ENCODE data around the gene ELFN1. TPM values are rescaled to one million over a fixed set of nuclear protein-coding genes. Genes with fewer than 3 reads are reported as not detected.
"Not testable (repeated sequence)": the region's sequence is repeated elsewhere in the genome, so short reads cannot be mapped to it uniquely, and the experiment has no call there.

The ELFN1 gene
- total and polyA plus RNA-seq, 2 donors, result 0.91 to 2.6 TPM

DNA sequence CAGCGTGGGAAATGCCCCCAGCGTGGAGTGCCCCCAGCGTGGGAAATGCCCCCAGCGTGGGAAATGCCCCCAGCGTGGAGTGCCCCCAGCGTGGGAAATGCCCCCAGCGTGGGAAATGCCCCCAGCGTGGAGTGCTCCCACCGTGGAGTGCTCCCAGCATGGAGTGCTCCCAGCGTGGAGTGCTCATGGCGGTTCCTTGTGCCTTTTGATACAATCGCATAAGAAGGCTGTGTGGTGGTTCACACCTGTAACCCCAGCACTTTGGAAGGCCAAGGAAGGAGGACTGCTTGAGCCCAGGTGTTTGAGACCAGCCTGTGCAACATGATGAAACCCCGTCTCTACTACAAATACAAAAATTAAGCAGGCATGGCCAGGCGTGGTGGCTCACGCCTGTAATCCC is 93.8 kb downstream of the ELFN1 start:
- not testable (repeated sequence) for H3K4me1 ChIP-seq (ENCODE audit: control insufficient read depth in 2 of 2, insufficient read depth in 2 of 2, low read length in 2 of 2); DNase-seq (ENCODE audit: low read depth in 6 of 9, low spot score in 9 of 9); H3K27ac ChIP-seq (ENCODE audit: low read depth in 1 of 2, low read length in 1 of 2); H3K4me3 ChIP-seq (ENCODE audit: low read length in 2 of 2); H3K27me3 ChIP-seq (ENCODE audit: control insufficient read depth in 2 of 2, insufficient read depth in 1 of 2, low read length in 1 of 2); H3K36me3 ChIP-seq (ENCODE audit: control insufficient read depth in 2 of 2, insufficient read depth in 2 of 2, low read length in 1 of 2)
- peaks cover 3 to 31% of the 10 kb centered on the region in 2 donors for H3K9me3 ChIP-seq (ENCODE audit: control insufficient read depth in 2 of 2, insufficient read depth in 1 of 2, low read length in 1 of 2)
- 98% methylated on average over 11 of the region's 15 CpGs for WGBS

DNA sequence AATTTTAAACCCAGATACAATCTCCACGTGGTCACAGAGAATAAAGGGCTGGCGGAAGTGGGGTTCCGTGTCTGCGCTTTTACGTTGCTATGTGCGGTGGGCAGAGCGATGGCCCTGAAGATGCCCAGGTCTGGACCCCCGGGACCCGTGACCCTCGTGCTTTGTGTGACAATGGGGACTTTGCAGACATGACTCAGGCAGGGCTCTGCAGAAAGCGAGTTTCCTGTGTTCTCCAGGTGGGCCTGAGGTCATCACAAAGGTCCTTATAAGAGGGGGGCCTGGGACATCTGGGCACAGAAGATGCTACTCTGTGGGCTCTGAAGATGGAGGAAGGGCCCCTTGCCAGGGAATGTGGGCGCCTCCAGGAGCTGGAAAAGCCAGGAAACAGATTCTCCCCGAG is 95.3 kb downstream of the ELFN1 start:
- 91% methylated on average over 13 of the region's 13 CpGs for WGBS
- no peaks in the 10 kb centered on the region for H3K27me3 ChIP-seq (ENCODE audit: control insufficient read depth in 2 of 2, insufficient read depth in 1 of 2, low read length in 1 of 2)
- no peak overlapping the region for H3K4me3 ChIP-seq (ENCODE audit: low read length in 2 of 2)
- no peaks in the 10 kb centered on the region for H3K36me3 ChIP-seq (ENCODE audit: control insufficient read depth in 2 of 2, insufficient read depth in 2 of 2, low read length in 1 of 2)
- DNase-seq (ENCODE audit: low read depth in 6 of 9, low spot score in 9 of 9), result no peak
- no peaks in the 10 kb centered on the region for H3K4me1 ChIP-seq (ENCODE audit: control insufficient read depth in 2 of 2, insufficient read depth in 2 of 2, low read length in 2 of 2)
- no peak overlapping the region for H3K27ac ChIP-seq (ENCODE audit: low read depth in 1 of 2, low read length in 1 of 2)
- peaks cover 3 to 36% of the 10 kb centered on the region in 2 donors for H3K9me3 ChIP-seq (ENCODE audit: control insufficient read depth in 2 of 2, insufficient read depth in 1 of 2, low read length in 1 of 2)

DNA sequence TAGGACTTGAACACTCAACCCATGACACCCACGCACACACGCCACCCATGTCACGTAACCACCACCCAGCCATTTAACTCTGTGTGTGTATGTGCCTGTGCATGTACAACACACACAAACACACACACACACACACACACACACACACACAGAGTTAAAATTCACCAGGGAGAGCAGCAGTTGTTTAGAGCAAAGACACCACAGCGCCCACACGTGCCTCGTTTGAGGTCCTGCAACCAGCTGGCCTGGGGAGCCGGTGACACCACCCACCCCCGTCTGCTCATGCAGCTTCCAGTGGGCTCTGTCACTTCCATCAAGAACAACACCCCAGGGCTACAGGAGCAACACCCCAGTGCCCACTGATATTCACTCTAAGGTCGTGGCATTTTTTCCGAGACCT is 97.4 kb downstream of the ELFN1 start:
- no peak overlapping the region for H3K4me3 ChIP-seq (ENCODE audit: low read length in 2 of 2)
- H3K9me3 ChIP-seq (ENCODE audit: control insufficient read depth in 2 of 2, insufficient read depth in 1 of 2, low read length in 1 of 2), result peaks cover 3 to 31% of the 10 kb centered on the region in 2 donors
- no peak overlapping the region for H3K27ac ChIP-seq (ENCODE audit: low read depth in 1 of 2, low read length in 1 of 2)
- H3K27me3 ChIP-seq (ENCODE audit: control insufficient read depth in 2 of 2, insufficient read depth in 1 of 2, low read length in 1 of 2), result no peaks in the 10 kb centered on the region
- no peaks in the 10 kb centered on the region for H3K4me1 ChIP-seq (ENCODE audit: control insufficient read depth in 2 of 2, insufficient read depth in 2 of 2, low read length in 2 of 2)
- no peak for DNase-seq (ENCODE audit: low read depth in 6 of 9, low spot score in 9 of 9)
- 68% methylated on average over 10 of the region's 10 CpGs for WGBS
- no peaks in the 10 kb centered on the region for H3K36me3 ChIP-seq (ENCODE audit: control insufficient read depth in 2 of 2, insufficient read depth in 2 of 2, low read length in 1 of 2)

DNA sequence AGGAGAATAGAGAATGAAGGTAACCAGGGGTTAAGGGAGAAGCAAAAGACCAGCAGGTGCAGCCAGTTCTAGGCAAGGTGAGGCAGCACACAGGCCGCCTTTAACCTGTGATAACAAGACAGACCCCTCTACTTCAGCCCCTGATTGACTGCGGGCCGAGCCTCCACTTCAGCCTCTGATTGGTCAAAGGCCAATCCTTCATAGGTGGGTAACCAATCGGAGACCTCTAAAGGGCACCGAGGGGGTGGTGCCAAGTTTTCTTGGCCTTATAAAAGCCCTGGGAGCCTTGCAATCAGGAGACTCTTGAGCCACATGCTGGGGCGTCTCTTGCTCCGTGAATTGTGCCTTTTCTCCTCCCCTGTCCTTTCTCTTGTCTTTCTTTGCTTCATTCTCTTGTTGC is 98.8 kb downstream of the ELFN1 start:
- WGBS, result 95% methylated on average over 7 of the region's 7 CpGs
- Histone ChIP-seq H3K9me3 (ENCODE audit: control insufficient read depth in 2 of 2, insufficient read depth in 1 of 2, low read length in 1 of 2) (peaks cover 0 to 18% of the 10 kb centered on the region in 2 donors), H3K4me1 (ENCODE audit: control insufficient read depth in 2 of 2, insufficient read depth in 2 of 2, low read length in 2 of 2) (no peaks in the 10 kb centered on the region), H3K4me3 (ENCODE audit: low read length in 2 of 2) (no peak overlapping the region), H3K27me3 (ENCODE audit: control insufficient read depth in 2 of 2, insufficient read depth in 1 of 2, low read length in 1 of 2) (no peaks in the 10 kb centered on the region), H3K36me3 (ENCODE audit: control insufficient read depth in 2 of 2, insufficient read depth in 2 of 2, low read length in 1 of 2) (no peaks in the 10 kb centered on the region), H3K27ac (ENCODE audit: low read depth in 1 of 2, low read length in 1 of 2) (no peak overlapping the region)
- DNase-seq (ENCODE audit: low read depth in 6 of 9, low spot score in 9 of 9), result no peak

DNA sequence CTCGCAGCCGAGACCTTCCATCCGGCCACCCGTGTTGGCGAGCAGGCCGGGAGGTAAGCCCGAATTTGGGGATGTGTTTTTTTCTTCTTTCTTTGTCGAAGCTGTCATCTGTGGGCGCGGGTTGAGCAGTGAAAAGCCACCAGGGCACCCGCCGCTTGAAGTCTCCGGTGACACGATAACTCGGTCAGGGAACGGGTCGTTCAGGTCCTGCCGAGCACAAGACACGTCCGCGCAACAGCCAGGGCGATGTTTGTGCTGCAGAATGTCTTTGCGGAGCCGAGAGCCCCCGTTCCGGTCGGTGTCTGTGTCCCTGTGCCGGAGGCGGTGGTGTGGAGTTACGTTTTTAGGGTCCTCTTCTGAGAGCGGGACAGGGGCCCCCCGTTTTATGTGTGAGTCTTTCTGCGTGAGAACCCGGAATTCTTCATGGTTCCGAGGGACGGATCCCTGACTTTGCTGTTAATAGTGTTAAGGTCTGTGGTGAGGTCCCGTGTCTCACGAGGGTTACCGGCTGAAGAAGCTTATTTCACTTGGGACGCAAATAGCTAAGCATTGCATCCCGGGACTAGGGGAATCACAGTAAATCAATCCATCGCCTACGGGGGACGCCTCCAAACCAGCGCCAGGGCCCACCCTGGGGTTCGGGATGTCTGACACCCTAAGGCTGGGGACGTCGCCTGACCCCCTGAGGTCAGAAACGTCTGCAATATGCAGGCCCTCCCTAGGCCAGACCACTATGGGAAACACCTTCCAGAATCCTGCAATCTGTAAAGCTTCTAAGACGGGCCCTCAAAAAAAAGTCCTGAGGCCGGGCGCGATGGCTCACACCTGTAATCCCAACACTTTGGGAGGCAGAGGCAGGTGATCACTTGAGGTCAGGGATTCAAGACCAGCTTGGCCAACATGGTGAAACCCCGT is 99.5 kb downstream of the ELFN1 start:
- Histone ChIP-seq H3K4me1 (ENCODE audit: control insufficient read depth in 2 of 2, insufficient read depth in 2 of 2, low read length in 2 of 2) (no peaks in the 10 kb centered on the region), H3K4me3 (ENCODE audit: low read length in 2 of 2) (no peak overlapping the region), H3K27ac (ENCODE audit: low read depth in 1 of 2, low read length in 1 of 2) (no peak overlapping the region), H3K9me3 (ENCODE audit: control insufficient read depth in 2 of 2, insufficient read depth in 1 of 2, low read length in 1 of 2) (peaks cover 0 to 11% of the 10 kb centered on the region in 2 donors), H3K27me3 (ENCODE audit: control insufficient read depth in 2 of 2, insufficient read depth in 1 of 2, low read length in 1 of 2) (no peaks in the 10 kb centered on the region), H3K36me3 (ENCODE audit: control insufficient read depth in 2 of 2, insufficient read depth in 2 of 2, low read length in 1 of 2) (no peaks in the 10 kb centered on the region)
- WGBS, result 98% methylated on average over 54 of the region's 54 CpGs
- DNase-seq (ENCODE audit: low read depth in 6 of 9, low spot score in 9 of 9), result no peak

DNA sequence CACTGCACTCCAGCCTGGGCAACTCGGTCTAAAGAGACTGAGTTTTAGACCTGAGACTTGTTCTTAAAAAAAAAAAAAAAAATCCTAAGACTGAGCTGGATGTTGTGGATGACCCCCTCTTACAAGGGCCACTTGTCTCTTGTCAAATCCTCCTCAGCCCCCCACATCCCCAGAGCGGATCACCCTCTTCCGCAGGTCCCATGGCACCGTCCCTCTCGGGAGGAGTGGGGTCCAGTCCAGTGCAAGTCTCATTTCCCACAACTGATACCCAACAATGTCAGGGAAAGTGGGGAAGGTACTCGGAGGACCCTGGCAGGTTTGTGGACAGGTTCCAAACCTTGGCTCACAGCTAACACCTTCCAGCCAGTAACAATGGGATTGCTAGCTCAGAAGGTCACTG is 100.3 kb downstream of the ELFN1 start:
- H3K4me3 ChIP-seq (ENCODE audit: low read length in 2 of 2), result no peak overlapping the region
- no peak overlapping the region for H3K27ac ChIP-seq (ENCODE audit: low read depth in 1 of 2, low read length in 1 of 2)
- H3K36me3 ChIP-seq (ENCODE audit: control insufficient read depth in 2 of 2, insufficient read depth in 2 of 2, low read length in 1 of 2), result no peaks in the 10 kb centered on the region
- DNase-seq (ENCODE audit: low read depth in 6 of 9, low spot score in 9 of 9), result no peak
- no peaks in the 10 kb centered on the region for H3K27me3 ChIP-seq (ENCODE audit: control insufficient read depth in 2 of 2, insufficient read depth in 1 of 2, low read length in 1 of 2)
- H3K9me3 ChIP-seq (ENCODE audit: control insufficient read depth in 2 of 2, insufficient read depth in 1 of 2, low read length in 1 of 2), result peaks cover 0 to 8% of the 10 kb centered on the region in 2 donors
- H3K4me1 ChIP-seq (ENCODE audit: control insufficient read depth in 2 of 2, insufficient read depth in 2 of 2, low read length in 2 of 2), result no peaks in the 10 kb centered on the region
- 98% methylated on average over 6 of the region's 6 CpGs for WGBS

DNA sequence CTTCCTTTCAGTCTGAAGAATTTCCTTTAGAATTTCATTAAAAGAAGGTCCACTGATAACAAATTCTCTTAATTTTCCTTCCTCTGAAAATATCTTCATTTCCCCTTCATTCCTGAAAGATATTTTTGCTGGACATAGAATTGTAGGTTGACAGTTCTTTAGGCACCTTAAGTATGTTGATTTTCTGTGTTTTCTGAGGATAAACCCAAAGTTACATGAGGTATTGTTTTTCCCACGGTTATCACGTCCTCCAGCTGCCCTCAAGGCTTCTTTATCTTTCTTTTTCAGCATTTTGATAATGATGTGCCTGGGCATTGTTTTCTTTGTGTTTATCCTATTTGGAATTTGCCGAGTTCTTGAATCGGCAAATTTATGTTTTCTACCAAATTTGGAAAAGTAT is 105.3 kb downstream of the ELFN1 start:
- H3K9me3 ChIP-seq (ENCODE audit: control insufficient read depth in 2 of 2, insufficient read depth in 1 of 2, low read length in 1 of 2), result peaks cover 1 to 8% of the 10 kb centered on the region in 2 donors

DNA sequence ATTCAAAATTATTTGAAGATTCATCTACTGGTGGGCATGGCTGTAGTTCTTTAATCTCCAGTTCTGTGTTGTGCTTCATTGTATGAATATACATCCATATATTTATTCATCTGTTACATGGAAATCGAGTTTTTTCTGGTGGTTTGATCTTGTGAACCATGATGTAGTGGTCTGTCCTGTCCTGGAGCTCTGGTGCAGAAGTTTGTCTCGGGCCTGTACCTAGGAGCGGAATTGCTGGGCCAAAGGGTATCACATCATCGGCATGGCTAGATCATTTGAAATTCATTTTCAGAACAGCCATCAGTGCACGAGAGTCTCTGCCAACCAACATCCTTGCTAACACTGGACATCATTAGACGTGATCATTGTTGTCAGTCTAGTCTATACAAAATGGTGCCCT is 107.0 kb downstream of the ELFN1 start:
- H3K36me3 ChIP-seq (ENCODE audit: control insufficient read depth in 2 of 2, insufficient read depth in 2 of 2, low read length in 1 of 2), result no peaks in the 10 kb centered on the region
- no peak overlapping the region for H3K27ac ChIP-seq (ENCODE audit: low read depth in 1 of 2, low read length in 1 of 2)
- no peak overlapping the region for H3K4me3 ChIP-seq (ENCODE audit: low read length in 2 of 2)
- H3K4me1 ChIP-seq (ENCODE audit: control insufficient read depth in 2 of 2, insufficient read depth in 2 of 2, low read length in 2 of 2), result no peaks in the 10 kb centered on the region
- no peaks in the 10 kb centered on the region for H3K27me3 ChIP-seq (ENCODE audit: control insufficient read depth in 2 of 2, insufficient read depth in 1 of 2, low read length in 1 of 2)
- H3K9me3 ChIP-seq (ENCODE audit: control insufficient read depth in 2 of 2, insufficient read depth in 1 of 2, low read length in 1 of 2), result peaks cover 1 to 8% of the 10 kb centered on the region in 2 donors
- WGBS, result 87% methylated on average over 6 of the region's 6 CpGs
- DNase-seq (ENCODE audit: low read depth in 6 of 9, low spot score in 9 of 9), result no peak

More for the DNA sequence above, 105.3 kb downstream of the ELFN1 start:
- no peak for DNase-seq (ENCODE audit: low read depth in 6 of 9, low spot score in 9 of 9)
- Histone ChIP-seq H3K4me1 (ENCODE audit: control insufficient read depth in 2 of 2, insufficient read depth in 2 of 2, low read length in 2 of 2) (no peaks in the 10 kb centered on the region), H3K4me3 (ENCODE audit: low read length in 2 of 2) (no peak overlapping the region), H3K36me3 (ENCODE audit: control insufficient read depth in 2 of 2, insufficient read depth in 2 of 2, low read length in 1 of 2) (no peaks in the 10 kb centered on the region), H3K27me3 (ENCODE audit: control insufficient read depth in 2 of 2, insufficient read depth in 1 of 2, low read length in 1 of 2) (no peaks in the 10 kb centered on the region), H3K27ac (ENCODE audit: low read depth in 1 of 2, low read length in 1 of 2) (no peak overlapping the region)
- 86% methylated on average over 4 of the region's 4 CpGs for WGBS

DNA sequence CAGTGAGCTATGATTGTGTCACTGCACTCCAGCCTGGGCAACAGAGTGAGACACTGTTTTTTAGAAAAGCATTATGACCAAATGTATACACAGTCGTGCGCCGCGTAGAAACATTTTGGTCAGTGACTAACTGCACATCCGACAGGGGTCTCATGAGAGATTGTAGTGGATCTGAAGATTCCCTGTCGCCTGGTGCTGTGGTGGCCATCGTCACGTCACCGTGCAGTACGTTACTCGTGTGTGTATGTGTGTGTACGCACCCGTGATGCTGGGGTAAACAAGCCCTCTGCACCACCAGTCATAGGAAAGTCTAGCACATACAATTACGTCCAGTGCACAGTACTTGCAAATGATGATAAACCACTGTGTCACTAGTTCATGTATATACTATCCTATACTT is 109.4 kb downstream of the ELFN1 start:
- WGBS, result 95% methylated on average over 14 of the region's 14 CpGs
- peaks cover 1 to 8% of the 10 kb centered on the region in 2 donors for H3K9me3 ChIP-seq (ENCODE audit: control insufficient read depth in 2 of 2, insufficient read depth in 1 of 2, low read length in 1 of 2)
- H3K36me3 ChIP-seq (ENCODE audit: control insufficient read depth in 2 of 2, insufficient read depth in 2 of 2, low read length in 1 of 2), result no peaks in the 10 kb centered on the region
- H3K27me3 ChIP-seq (ENCODE audit: control insufficient read depth in 2 of 2, insufficient read depth in 1 of 2, low read length in 1 of 2), result no peaks in the 10 kb centered on the region
- H3K27ac ChIP-seq (ENCODE audit: low read depth in 1 of 2, low read length in 1 of 2), result no peak overlapping the region
- DNase-seq (ENCODE audit: low read depth in 6 of 9, low spot score in 9 of 9), result no peak
- H3K4me1 ChIP-seq (ENCODE audit: control insufficient read depth in 2 of 2, insufficient read depth in 2 of 2, low read length in 2 of 2), result no peaks in the 10 kb centered on the region
- H3K4me3 ChIP-seq (ENCODE audit: low read length in 2 of 2), result no peak overlapping the region
